HEK293 (cell line): ENCODE measurements around the gene R3HDM4.
A peak's percentile ranks its signal among the peaks of the same experiment; 100 is the strongest.

ENCODE experiments used
- CTCF ChIA-PET: fragments of 350-600 bp; formaldehyde crosslinking; extraction: SDS; loops from one replicate; lab custom pipeline; 2021; ENCODE audit warnings: antibody characterized with exemption; lab: Yijun Ruan, JAX
- POLR2A ChIA-PET: fragments of 300-600 bp; formaldehyde crosslinking; extraction: SDS; loops from one replicate; lab custom pipeline; 2020; ENCODE audit warnings: antibody characterized with exemption, inconsistent platforms; lab: Yijun Ruan, JAX
- H3K27ac ChIP-seq: fragments of 200-500 bp; sonication (Bioruptor generic); 2 replicates; pipeline ENCODE4 v1.5.1; 2014; ENCODE audit warnings: low read depth, low read length, control low read depth, inconsistent platforms; ENCODE audit errors: extremely low read depth
- H3K36me3 ChIP-seq, 2 experiments: fragments of 200-500 bp in 1 of 2; sonication (Bioruptor generic) in 1 of 2; 1 replicate in 1 of 2; 2 replicates in 1 of 2; pipeline ENCODE4 v1.5.1; 2014 to 2017; ENCODE audit warnings: inconsistent platforms in 2 of 2, low read length in 2 of 2; ENCODE audit not compliant: control insufficient read depth in 2 of 2, insufficient read depth in 1 of 2
- H3K4me1 ChIP-seq: fragments of 200-500 bp; sonication (Bioruptor generic); 2 replicates; pipeline ENCODE4 v1.5.1; 2014; ENCODE audit warnings: mild to moderate bottlenecking, low read length, inconsistent platforms; ENCODE audit not compliant: control insufficient read depth, insufficient read depth
- H3K4me3 ChIP-seq: 2 replicates; pipeline ENCODE4 v1.5.1; 2011; ENCODE audit warnings: low read depth, mild to moderate bottlenecking, control low read depth, low read length, moderate library complexity
- H3K9me3 ChIP-seq: fragments of 200-500 bp; sonication (Bioruptor generic); 2 replicates; pipeline ENCODE4 v1.5.1; 2014; ENCODE audit warnings: low read depth, low read length, inconsistent platforms; ENCODE audit not compliant: control insufficient read depth, insufficient read depth
- GLIS2 ChIP-seq: fragments of 450-650 bp; formaldehyde crosslinking; IDR thresholded peaks from 2 replicates; pipeline ENCODE4 v1.5.1; 2016; ENCODE audit warnings: missing biosample characterization, missing genetic modification characterization
- HOXA7 ChIP-seq: sonication (generic); formaldehyde crosslinking; IDR thresholded peaks from 2 replicates; pipeline ENCODE4 v1.8.1; 2022; ENCODE audit warnings: missing genetic modification reagents, borderline replicate concordance
- KLF1 ChIP-seq: fragments of 450-650 bp; formaldehyde crosslinking; IDR thresholded peaks from 2 replicates; pipeline ENCODE4 v1.5.1; 2016; ENCODE audit warnings: missing biosample characterization, missing genetic modification characterization
- KLF9 ChIP-seq: fragments of 450-650 bp; formaldehyde crosslinking; IDR thresholded peaks from 2 replicates; pipeline ENCODE4 v1.5.1; 2016; ENCODE audit warnings: missing biosample characterization, missing genetic modification characterization, low read depth
- MZF1 ChIP-seq: fragments of 450-650 bp; formaldehyde crosslinking; IDR thresholded peaks from 2 replicates; pipeline ENCODE4 v1.5.1; 2017; ENCODE audit warnings: missing biosample characterization, missing genetic modification characterization, borderline replicate concordance
- PATZ1 ChIP-seq: fragments of 450-650 bp; formaldehyde crosslinking; IDR thresholded peaks from 2 replicates; pipeline ENCODE4 v1.5.1; 2016; ENCODE audit warnings: missing biosample characterization, missing genetic modification characterization
- PRDM4 ChIP-seq: fragments of 450-650 bp; formaldehyde crosslinking; IDR thresholded peaks from 2 replicates; pipeline ENCODE4 v1.5.1; 2017; ENCODE audit warnings: missing biosample characterization, missing genetic modification characterization
- ZBTB11 ChIP-seq: fragments of 450-650 bp; formaldehyde crosslinking; conservative IDR thresholded peaks from 2 replicates; pipeline ENCODE4 v1.5.1; 2016; ENCODE audit warnings: low read depth, missing biosample characterization, missing genetic modification characterization
- ZBTB20 ChIP-seq: fragments of 450-650 bp; formaldehyde crosslinking; IDR thresholded peaks from 2 replicates; pipeline ENCODE4 v1.5.1; 2016; ENCODE audit warnings: missing biosample characterization, missing genetic modification characterization
- ZBTB26 ChIP-seq: fragments of 450-650 bp; formaldehyde crosslinking; optimal IDR thresholded peaks from 2 replicates; pipeline ENCODE3; 2016; ENCODE audit warnings: missing biosample characterization, mild to moderate bottlenecking, missing genetic modification characterization
- ZBTB8A ChIP-seq: fragments of 450-650 bp; formaldehyde crosslinking; IDR thresholded peaks from 2 replicates; pipeline ENCODE4 v1.5.1; 2016; ENCODE audit warnings: missing biosample characterization, missing genetic modification characterization
- ZFP69B ChIP-seq: fragments of 450-650 bp; formaldehyde crosslinking; IDR thresholded peaks from 2 replicates; pipeline ENCODE4 v1.5.1; 2016; ENCODE audit warnings: missing biosample characterization, missing genetic modification characterization
- ZNF112 ChIP-seq: fragments of 450-650 bp; formaldehyde crosslinking; IDR thresholded peaks from 2 replicates; pipeline ENCODE4 v1.5.0; 2017; ENCODE audit warnings: missing biosample characterization, missing genetic modification characterization
- ZNF140 ChIP-seq: fragments of 450-650 bp; formaldehyde crosslinking; IDR thresholded peaks from 2 replicates; pipeline ENCODE4 v1.5.1; 2016; ENCODE audit warnings: missing biosample characterization, missing genetic modification characterization
- ZNF2 ChIP-seq: fragments of 450-650 bp; formaldehyde crosslinking; IDR thresholded peaks from 2 replicates; pipeline ENCODE4 v1.5.1; 2016; ENCODE audit warnings: missing biosample characterization, missing genetic modification characterization
- ZNF202 ChIP-seq: fragments of 450-650 bp; formaldehyde crosslinking; IDR thresholded peaks from 2 replicates; pipeline ENCODE4 v1.5.1; 2016; ENCODE audit warnings: missing biosample characterization, missing genetic modification characterization, borderline replicate concordance
- ZNF335 ChIP-seq: fragments of 450-650 bp; formaldehyde crosslinking; conservative IDR thresholded peaks from 2 replicates; pipeline ENCODE4 v1.5.1; 2016; ENCODE audit warnings: missing biosample characterization, missing genetic modification characterization
- ZNF341 ChIP-seq: fragments of 450-650 bp; formaldehyde crosslinking; IDR thresholded peaks from 2 replicates; pipeline ENCODE4; 2016; ENCODE audit warnings: low read depth, missing biosample characterization, missing genetic modification characterization
- ZNF398 ChIP-seq: fragments of 450-650 bp; formaldehyde crosslinking; IDR thresholded peaks from 2 replicates; pipeline ENCODE4 v1.5.1; 2017; ENCODE audit warnings: missing biosample characterization, missing genetic modification characterization
- ZNF426 ChIP-seq: fragments of 450-650 bp; formaldehyde crosslinking; IDR thresholded peaks from 2 replicates; pipeline ENCODE4 v1.5.1; 2017; ENCODE audit warnings: missing biosample characterization, missing genetic modification characterization, mild to moderate bottlenecking, inconsistent platforms, moderate library complexity
- ZNF510 ChIP-seq: fragments of 450-650 bp; formaldehyde crosslinking; IDR thresholded peaks from 2 replicates; pipeline ENCODE4 v1.5.1; 2018; ENCODE audit warnings: mild to moderate bottlenecking, missing genetic modification characterization, missing biosample characterization; ENCODE audit not compliant: insufficient replicate concordance
- ZNF521 ChIP-seq: fragments of 450-650 bp; formaldehyde crosslinking; IDR thresholded peaks from 2 replicates; pipeline ENCODE4 v1.5.1; 2017; ENCODE audit warnings: missing biosample characterization, mild to moderate bottlenecking, missing genetic modification characterization
- ZNF580 ChIP-seq: fragments of 450-650 bp; formaldehyde crosslinking; IDR thresholded peaks from 2 replicates; pipeline ENCODE4 v1.5.1; 2016; ENCODE audit warnings: missing biosample characterization, missing genetic modification characterization
- ZNF785 ChIP-seq: fragments of 450-650 bp; formaldehyde crosslinking; IDR thresholded peaks from 2 replicates; pipeline ENCODE4 v1.5.1; 2016; ENCODE audit warnings: missing biosample characterization, missing genetic modification characterization
- ZNF791 ChIP-seq: fragments of 450-650 bp; formaldehyde crosslinking; IDR thresholded peaks from 2 replicates; pipeline ENCODE4 v1.5.1; 2016; ENCODE audit warnings: missing biosample characterization, missing genetic modification characterization
- ZNF843 ChIP-seq: fragments of 450-650 bp; formaldehyde crosslinking; IDR thresholded peaks from 2 replicates; pipeline ENCODE4 v1.5.1; 2016; ENCODE audit warnings: missing biosample characterization, missing genetic modification characterization

R3HDM4 gene

GRCh38 chr19:926589-927350, 13.8 kb upstream of the R3HDM4 start:
- ChIA-PET POLR2A (no interaction called here), CTCF (no interaction called here)
- H3K36me3 ChIP-seq: peaks cover 0 to 21% of the 10 kb centered on the region in 2 experiments; a peak in 2 of 3 replicates
- H3K4me1 ChIP-seq: no peaks in the 10 kb centered on the region; the same call in 1 of the 2 replicates
- no peaks in the 10 kb centered on the region for H3K9me3 ChIP-seq
- peak overlapping the region; percentile 82; the same call in 1 of the 2 replicates for H3K27ac ChIP-seq
- peak overlapping the region; percentile 83 for H3K4me3 ChIP-seq
- TF ChIP-seq ZNF341 (tag by site-specific recombination) (peak; percentile 60), ZNF335 (tag by site-specific recombination) (0 out of 2 replicates have a peak, but pooled peaks have one; percentile 30), ZNF785 (tag by site-specific recombination) (no peak), ZNF791 (tag by site-specific recombination) (no peak), ZBTB20 (tag by site-specific recombination) (peak; percentile 63; the same call in 1 of the 2 replicates), ZNF843 (tag by site-specific recombination) (no peak), KLF1 (tag by site-specific recombination) (no peak), ZNF202 (tag by site-specific recombination) (no peak), ZNF521 (tag by site-specific recombination) (no peak), ZBTB11 (tag by site-specific recombination) (no peak), GLIS2 (tag by site-specific recombination) (peak; percentile 51; the same call in 1 of the 2 replicates), ZFP69B (no peak), ZNF398 (tag by site-specific recombination) (peak; percentile 40; the same call in 1 of the 2 replicates), PRDM4 (tag by site-specific recombination) (peak; percentile 64), ZNF140 (tag by site-specific recombination) (no peak), KLF9 (tag by site-specific recombination) (peak; percentile 33; the same call in 1 of the 2 replicates), ZNF426 (tag by site-specific recombination) (no peak), ZNF112 (tag by site-specific recombination) (no peak), MZF1 (tag by site-specific recombination) (no peak), HOXA7 (CRISPR knock-in tag) (no peak), ZNF2 (tag by site-specific recombination) (no peak), ZNF580 (tag by site-specific recombination) (no peak), ZBTB26 (tag by site-specific recombination) (peak; percentile 37), PATZ1 (tag by site-specific recombination) (peak; percentile 68; the same call in 1 of the 2 replicates), ZNF510 (tag by site-specific recombination) (no peak), ZBTB8A (tag by site-specific recombination) (peak; percentile 74; the same call in 1 of the 2 replicates)
